ENCODE measurements around the gene MTO1. TPM values are rescaled to one million over a fixed set of nuclear protein-coding genes. Genes with fewer than 3 reads are reported as not detected.

MTO1 gene
- total RNA-seq = 47.3 and 52.4 TPM in 2 replicates
- 21.5 and 24.2 TPM in 2 replicates for polyA plus RNA-seq
- 13.8 and 15.5 TPM in 2 replicates for polyA plus RNA-seq (2012)
- polyA minus RNA-seq (ENCODE audit: low replicate concordance) = 24.5 and 25.1 TPM in 2 replicates

- Histone ChIP-seq H3K27me3 (ENCODE audit: control insufficient read depth, insufficient read depth, low read length) (no peaks in the 10 kb centered on the region), H3K9me3 (ENCODE audit: control insufficient read depth, insufficient read depth, low read depth, low read length) (no peaks in the 10 kb centered on the region), H3K36me3 (ENCODE audit: control insufficient read depth, insufficient read depth, low read length) (no peaks in the 10 kb centered on the region), H3K79me2 (ENCODE audit: control insufficient read depth, insufficient read depth, low read length) (peaks cover 33% of the 10 kb centered on the region), H3K9ac (ENCODE audit: insufficient read depth, low read length) (peak within 1 kb of the TSS; percentile 94), H4K20me1 (ENCODE audit: control insufficient read depth, extremely low read depth, insufficient read depth, low read length) (no peaks in the 10 kb centered on the region), H2AFZ (ENCODE audit: low read length) (peak within 1 kb of the TSS; percentile 97), H3K4me3 (replicated peaks in 1 of 4; ENCODE audit: control extremely low read depth in 1 of 4, insufficient read depth in 1 of 4, low read depth in 3 of 4, low read length in 4 of 4) (peak within 1 kb of the TSS; percentile 86 to 99 (median 90)), H3K4me2 (ENCODE audit: extremely low read depth, insufficient read depth, low read length) (peak within 1 kb of the TSS; percentile 77), H3K4me1 (ENCODE audit: control insufficient read depth, extremely low read depth, insufficient read depth, low read length) (no peaks in the 10 kb centered on the region), H3K27ac (ENCODE audit: insufficient read depth, low read length) (peak within 1 kb of the TSS; percentile 92)
- DNase-seq (ENCODE audit: low read depth in 2 of 2) = peak; percentile 89 to 95
- TF ChIP-seq EZH2 (IDR thresholded peaks at IDR 0.05; ENCODE audit: low read length, missing control alignments) (no peak), CTCF (conservative IDR thresholded peaks at IDR 0.05 in 1 of 2, IDR thresholded peaks at IDR 0.05 in 1 of 2; ENCODE audit: low read depth in 1 of 2, low read length in 2 of 2) (no peak)
Measured at GRCh38 chr6:73461537-73462350, at the start of gene MTO1. MTO1 (plus strand) TSS chr6:73461737; CDS start chr6:73461855, 118 bp downstream.

- no peaks in the 10 kb centered on the region for H3K27me3 ChIP-seq (ENCODE audit: control insufficient read depth, insufficient read depth, low read length)
- H3K79me2 ChIP-seq (ENCODE audit: control insufficient read depth, insufficient read depth, low read length) = no peaks in the 10 kb centered on the region
- no peaks in the 10 kb centered on the region for H3K4me1 ChIP-seq (ENCODE audit: control insufficient read depth, extremely low read depth, insufficient read depth, low read length)
- H4K20me1 ChIP-seq (ENCODE audit: control insufficient read depth, extremely low read depth, insufficient read depth, low read length) = no peaks in the 10 kb centered on the region
- no peaks in the 10 kb centered on the region for H3K36me3 ChIP-seq (ENCODE audit: control insufficient read depth, insufficient read depth, low read length)
- H3K4me2 ChIP-seq (ENCODE audit: extremely low read depth, insufficient read depth, low read length) = no peak overlapping the region
- no peak for DNase-seq (ENCODE audit: low read depth in 2 of 2)
- no peaks in the 10 kb centered on the region for H3K9me3 ChIP-seq (ENCODE audit: control insufficient read depth, insufficient read depth, low read depth, low read length)
- TF ChIP-seq CTCF (conservative IDR thresholded peaks at IDR 0.05 in 1 of 2, IDR thresholded peaks at IDR 0.05 in 1 of 2; ENCODE audit: low read depth in 1 of 2, low read length in 2 of 2) = no peak
- no peak for TF ChIP-seq EZH2 (IDR thresholded peaks at IDR 0.05; ENCODE audit: low read length, missing control alignments)
- no peak overlapping the region for H3K9ac ChIP-seq (ENCODE audit: insufficient read depth, low read length)
- no peak overlapping the region for H3K27ac ChIP-seq (ENCODE audit: insufficient read depth, low read length)
- no peak overlapping the region for H2AFZ ChIP-seq (ENCODE audit: low read length)
- H3K4me3 ChIP-seq (replicated peaks in 1 of 4; ENCODE audit: control extremely low read depth in 1 of 4, insufficient read depth in 1 of 4, low read depth in 3 of 4, low read length in 4 of 4) = no peak overlapping the region
Measured at GRCh38 chr6:73413102-73413501, 48.4 kb upstream of the MTO1 start.

- no peak overlapping the region for H3K9ac ChIP-seq (ENCODE audit: insufficient read depth, low read length)
- no peaks in the 10 kb centered on the region for H3K27me3 ChIP-seq (ENCODE audit: control insufficient read depth, insufficient read depth, low read length)
- no peaks in the 10 kb centered on the region for H3K36me3 ChIP-seq (ENCODE audit: control insufficient read depth, insufficient read depth, low read length)
- no peaks in the 10 kb centered on the region for H3K9me3 ChIP-seq (ENCODE audit: control insufficient read depth, insufficient read depth, low read depth, low read length)
- TF ChIP-seq CTCF (conservative IDR thresholded peaks at IDR 0.05 in 1 of 2, IDR thresholded peaks at IDR 0.05 in 1 of 2; ENCODE audit: low read depth in 1 of 2, low read length in 2 of 2) = no peak
- no peak for TF ChIP-seq EZH2 (IDR thresholded peaks at IDR 0.05; ENCODE audit: low read length, missing control alignments)
- H3K4me2 ChIP-seq (ENCODE audit: extremely low read depth, insufficient read depth, low read length) = no peak overlapping the region
- no peak overlapping the region for H3K27ac ChIP-seq (ENCODE audit: insufficient read depth, low read length)
- H3K4me3 ChIP-seq (replicated peaks in 1 of 4; ENCODE audit: control extremely low read depth in 1 of 4, insufficient read depth in 1 of 4, low read depth in 3 of 4, low read length in 4 of 4) = no peak overlapping the region
- H4K20me1 ChIP-seq (ENCODE audit: control insufficient read depth, extremely low read depth, insufficient read depth, low read length) = no peaks in the 10 kb centered on the region
- peak; percentile 7 to 21 for DNase-seq (ENCODE audit: low read depth in 2 of 2)
- H3K4me1 ChIP-seq (ENCODE audit: control insufficient read depth, extremely low read depth, insufficient read depth, low read length) = no peaks in the 10 kb centered on the region
- no peaks in the 10 kb centered on the region for H3K79me2 ChIP-seq (ENCODE audit: control insufficient read depth, insufficient read depth, low read length)
- no peak overlapping the region for H2AFZ ChIP-seq (ENCODE audit: low read length)
Measured at GRCh38 chr6:73418081-73418741, 43.3 kb upstream of the MTO1 start.

All from fibroblast of lung (primary cell).